Fibroblast of pulmonary artery (primary cell): ENCODE measurements around the gene STK24.

Experiments used
- DNase-seq: peaks from one replicate; pipeline ENCODE4 v3.0.0-alpha.2; 2010; ENCODE audit warnings: low read depth
- H3K4me3 ChIP-seq: replicated peaks from 2 replicates; pipeline ENCODE4 v1.5.1; 2011; ENCODE audit warnings: low read depth, mild to moderate bottlenecking, control low read depth, low read length, moderate library complexity
- TF ChIP-seq, protein P1 (sequence below): IDR thresholded peaks from 2 replicates; pipeline ENCODE4 v1.5.1; 2011; ENCODE audit warnings: mild to moderate bottlenecking, control low read depth, low read length, inconsistent platforms; ENCODE audit errors: missing control alignments

Gene STK24

GRCh38 chr13:98533912-98534311, 43.0 kb downstream of the STK24 start:
- no peak overlapping the region for H3K4me3 ChIP-seq
- no peak for DNase-seq
- TF ChIP-seq, protein P1, sequence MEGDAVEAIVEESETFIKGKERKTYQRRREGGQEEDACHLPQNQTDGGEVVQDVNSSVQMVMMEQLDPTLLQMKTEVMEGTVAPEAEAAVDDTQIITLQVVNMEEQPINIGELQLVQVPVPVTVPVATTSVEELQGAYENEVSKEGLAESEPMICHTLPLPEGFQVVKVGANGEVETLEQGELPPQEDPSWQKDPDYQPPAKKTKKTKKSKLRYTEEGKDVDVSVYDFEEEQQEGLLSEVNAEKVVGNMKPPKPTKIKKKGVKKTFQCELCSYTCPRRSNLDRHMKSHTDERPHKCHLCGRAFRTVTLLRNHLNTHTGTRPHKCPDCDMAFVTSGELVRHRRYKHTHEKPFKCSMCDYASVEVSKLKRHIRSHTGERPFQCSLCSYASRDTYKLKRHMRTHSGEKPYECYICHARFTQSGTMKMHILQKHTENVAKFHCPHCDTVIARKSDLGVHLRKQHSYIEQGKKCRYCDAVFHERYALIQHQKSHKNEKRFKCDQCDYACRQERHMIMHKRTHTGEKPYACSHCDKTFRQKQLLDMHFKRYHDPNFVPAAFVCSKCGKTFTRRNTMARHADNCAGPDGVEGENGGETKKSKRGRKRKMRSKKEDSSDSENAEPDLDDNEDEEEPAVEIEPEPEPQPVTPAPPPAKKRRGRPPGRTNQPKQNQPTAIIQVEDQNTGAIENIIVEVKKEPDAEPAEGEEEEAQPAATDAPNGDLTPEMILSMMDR = no peak

GRCh38 chr13:98532254-98532653, 44.7 kb downstream of the STK24 start:
- TF ChIP-seq, protein P1 = no peak
- H3K4me3 ChIP-seq = no peak overlapping the region
- DNase-seq = no peak

DNA sequence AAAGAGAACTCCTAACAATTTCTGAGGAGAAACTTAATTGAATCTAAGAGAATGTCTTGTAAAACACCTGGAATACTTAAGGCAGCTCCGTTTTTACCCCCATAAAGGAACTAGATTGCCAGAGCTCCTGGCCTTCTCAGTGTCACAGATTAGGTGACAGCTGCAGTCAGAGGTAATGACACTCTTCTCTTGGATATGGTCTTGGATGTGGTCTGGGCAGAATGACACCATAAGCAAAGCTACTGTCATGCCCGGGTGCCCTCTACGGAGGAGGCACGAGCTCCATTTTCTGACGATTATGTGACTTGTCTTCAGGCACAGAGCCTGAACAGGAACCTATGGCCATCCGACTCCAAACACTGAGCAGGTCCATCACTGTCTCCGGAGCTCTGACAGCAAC, 46.7 kb downstream of the STK24 start:
- DNase-seq = no peak
- no peak overlapping the region for H3K4me3 ChIP-seq
- TF ChIP-seq, protein P1 = no peak

DNA sequence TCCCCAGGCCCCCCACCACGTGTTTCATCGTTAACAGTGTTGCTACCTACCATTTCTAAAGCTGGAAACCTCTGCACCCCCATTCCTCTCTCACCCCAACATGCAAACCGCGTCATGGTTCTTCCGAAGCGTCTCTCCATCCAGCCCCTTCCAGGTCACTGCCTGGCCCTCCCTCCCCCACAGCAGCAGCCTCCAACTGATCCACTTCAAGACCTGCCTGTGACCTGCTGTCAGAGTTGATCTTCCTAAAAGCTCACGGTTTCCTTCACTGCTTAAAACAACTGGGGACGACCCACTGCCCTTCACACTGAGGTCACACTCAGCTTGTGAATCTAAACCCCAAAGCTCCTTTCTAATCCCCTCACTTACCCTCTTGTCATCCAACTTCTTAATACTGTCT, 47.7 kb downstream of the STK24 start:
- TF ChIP-seq, protein P1 = no peak
- H3K4me3 ChIP-seq = no peak overlapping the region

GRCh38 chr13:98528663-98529064, 48.2 kb downstream of the STK24 start:
- DNase-seq = no peak
- H3K4me3 ChIP-seq = no peak overlapping the region
- TF ChIP-seq, protein P1 = no peak

More for the DNA sequence above, 47.7 kb downstream of the STK24 start:
- DNase-seq = no peak

DNA sequence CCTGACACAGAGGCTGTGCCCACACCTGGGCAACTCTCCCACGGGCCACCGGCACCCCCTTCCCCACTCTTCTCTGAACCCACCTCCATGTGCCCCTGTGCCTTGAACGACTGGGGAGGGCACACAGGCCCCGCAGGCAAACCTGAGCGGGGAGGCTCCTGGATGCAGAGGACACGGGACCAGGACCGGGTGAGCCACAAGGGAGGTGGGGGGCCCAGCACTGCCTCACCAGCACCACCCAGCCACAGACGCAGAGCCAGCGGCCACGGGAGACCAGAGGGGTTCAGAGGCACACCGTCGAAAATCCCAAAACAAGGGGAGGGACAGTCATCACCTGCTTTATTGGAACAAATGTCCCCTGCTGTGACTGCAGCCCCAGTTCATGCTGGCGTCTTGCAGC, 49.4 kb downstream of the STK24 start:
- DNase-seq = no peak
- H3K4me3 ChIP-seq = no peak overlapping the region
- TF ChIP-seq, protein P1 = no peak

GRCh38 chr13:98526182-98526512, 50.8 kb downstream of the STK24 start:
- TF ChIP-seq, protein P1 = no peak

More at GRCh38 chr13:98526182-98526512, 50.8 kb downstream of the STK24 start:
- no peak overlapping the region for H3K4me3 ChIP-seq
- DNase-seq = no peak
